Astrocyte (in vitro differentiated cells and primary cell): ENCODE measurements around the gene HERC2. TPM values are rescaled to one million over a fixed set of nuclear protein-coding genes. Genes with fewer than 3 reads are reported as not detected.
"Not testable (repeated sequence)": the region's sequence is repeated elsewhere in the genome, so short reads cannot be mapped to it uniquely, and the experiment has no call there.

Source experiments
- DNase-seq: peaks from one replicate; pipeline ENCODE4 v3.0.0-alpha.2; 2010; ENCODE audit warnings: low read depth
- FAIRE-seq: peaks from 2 replicates; lab custom pipeline; 2011; peaks lifted over from hg19 to GRCh38; lab: Jason Lieb, UNC
- H2AFZ ChIP-seq: 2 replicates; pipeline ENCODE4 v1.6.0; 2012; ENCODE audit warnings: low read depth, low read length, inconsistent platforms
- H3K27ac ChIP-seq: 2 replicates; pipeline ENCODE4 v1.5.1; 2011; ENCODE audit warnings: low read depth, low read length, inconsistent platforms
- H3K27me3 ChIP-seq: 2 replicates; pipeline ENCODE4 v1.6.0; 2011; ENCODE audit warnings: low read length, inconsistent platforms; ENCODE audit not compliant: insufficient read depth
- H3K36me3 ChIP-seq: 2 replicates; pipeline ENCODE4 v1.5.1; 2011; ENCODE audit warnings: low read length, inconsistent platforms; ENCODE audit not compliant: insufficient read depth
- H3K4me1 ChIP-seq: 2 replicates; pipeline ENCODE4 v1.5.1; 2011; ENCODE audit warnings: low read length, inconsistent platforms; ENCODE audit not compliant: insufficient read depth
- H3K4me2 ChIP-seq: 2 replicates; pipeline ENCODE4 v1.6.0; 2012; ENCODE audit warnings: low read length, inconsistent platforms
- H3K4me3 ChIP-seq: 2 replicates; pipeline ENCODE4 v1.5.1; 2011; ENCODE audit warnings: low read depth, mild to moderate bottlenecking, low read length, inconsistent platforms; ENCODE audit not compliant: insufficient read depth
- H3K79me2 ChIP-seq: 2 replicates; pipeline ENCODE4 v1.6.0; 2012; ENCODE audit warnings: mild to moderate bottlenecking, low read length, inconsistent platforms; ENCODE audit not compliant: insufficient read depth
- H3K9ac ChIP-seq: 2 replicates; pipeline ENCODE4 v1.6.0; 2012; ENCODE audit warnings: mild to moderate bottlenecking, low read length, inconsistent platforms
- H3K9me3 ChIP-seq: 2 replicates; pipeline ENCODE4 v1.5.1; 2012; ENCODE audit warnings: low read depth, mild to moderate bottlenecking, low read length, inconsistent platforms; ENCODE audit not compliant: insufficient read depth
- H4K20me1 ChIP-seq: 2 replicates; pipeline ENCODE4 v1.6.0; 2012; ENCODE audit warnings: low read length, inconsistent platforms; ENCODE audit not compliant: insufficient read depth
- H3K27ac Mint-ChIP-seq: one replicate; pipeline ENCODE4 v1.8.0; 2021; ENCODE audit warnings: mild to moderate bottlenecking, mixed read lengths; ENCODE audit not compliant: unreplicated experiment
- H3K27me3 Mint-ChIP-seq: one replicate; pipeline ENCODE4 v1.8.0; 2021; ENCODE audit warnings: low read depth, mixed read lengths; ENCODE audit not compliant: unreplicated experiment
- H3K36me3 Mint-ChIP-seq: one replicate; pipeline ENCODE4 v1.8.0; 2021; ENCODE audit warnings: low read depth, mixed read lengths; ENCODE audit not compliant: unreplicated experiment
- H3K4me1 Mint-ChIP-seq: one replicate; pipeline ENCODE4 v1.8.0; 2021; ENCODE audit warnings: low read depth, mixed read lengths; ENCODE audit not compliant: unreplicated experiment
- H3K4me3 Mint-ChIP-seq: one replicate; pipeline ENCODE4 v1.8.0; 2021; ENCODE audit warnings: mild to moderate bottlenecking, moderate library complexity, mixed read lengths; ENCODE audit not compliant: unreplicated experiment
- H3K9me3 Mint-ChIP-seq: one replicate; pipeline ENCODE4 v1.8.0; 2021; ENCODE audit warnings: mild to moderate bottlenecking, mixed read lengths; ENCODE audit not compliant: unreplicated experiment
- total RNA-seq: library from RNA; stranded (reverse); gene quantifications from 2 replicates; pipeline ENCODE4 v1.2.1, GENCODE V29; 2021

Gene HERC2
- total RNA-seq, 1 donor from 2014 or later = 61.5 TPM

GRCh38 chr15:28318828-28319227 is 3.2 kb downstream of the HERC2 start:
- not testable (repeated sequence) for H3K4me1 ChIP-seq, H2AFZ ChIP-seq, H3K9me3 ChIP-seq, H3K27ac Mint-ChIP-seq, H3K27me3 Mint-ChIP-seq, H3K9me3 Mint-ChIP-seq, H4K20me1 ChIP-seq, DNase-seq, H3K4me1 Mint-ChIP-seq, H3K9ac ChIP-seq, H3K4me3 ChIP-seq, FAIRE-seq, H3K36me3 Mint-ChIP-seq, H3K27ac ChIP-seq, H3K4me3 Mint-ChIP-seq, H3K36me3 ChIP-seq, H3K27me3 ChIP-seq, H3K4me2 ChIP-seq
- peaks cover 37% of the 10 kb centered on the region for H3K79me2 ChIP-seq

DNA sequence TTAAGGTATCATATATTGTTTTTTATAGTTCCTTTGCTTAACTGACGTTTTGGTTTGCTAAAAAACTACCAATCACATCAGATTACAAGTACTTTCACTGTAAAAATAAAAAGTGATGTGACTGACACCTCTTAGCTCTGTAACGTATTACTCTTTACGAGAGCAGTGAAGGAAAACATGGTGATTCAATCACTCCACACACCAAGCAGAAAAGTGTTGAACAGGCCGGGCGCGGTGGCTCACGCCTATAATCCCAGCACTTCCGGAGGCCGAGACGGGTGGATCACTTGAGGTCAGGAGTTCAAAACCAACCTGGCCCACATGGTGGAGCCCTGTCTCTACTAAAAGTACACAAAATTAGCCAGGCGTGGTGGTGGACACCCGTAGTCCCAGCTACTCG is 3.9 kb downstream of the HERC2 start:
- not testable (repeated sequence) for H3K9ac ChIP-seq, H3K4me3 ChIP-seq, H3K4me2 ChIP-seq, H3K9me3 Mint-ChIP-seq, H3K4me3 Mint-ChIP-seq, H2AFZ ChIP-seq, DNase-seq, H3K36me3 ChIP-seq, H3K4me1 Mint-ChIP-seq, H3K27ac ChIP-seq, H3K27me3 Mint-ChIP-seq, FAIRE-seq, H3K27ac Mint-ChIP-seq, H3K4me1 ChIP-seq, H3K9me3 ChIP-seq, H3K36me3 Mint-ChIP-seq, H4K20me1 ChIP-seq, H3K27me3 ChIP-seq
- H3K79me2 ChIP-seq = peaks cover 41% of the 10 kb centered on the region

DNA sequence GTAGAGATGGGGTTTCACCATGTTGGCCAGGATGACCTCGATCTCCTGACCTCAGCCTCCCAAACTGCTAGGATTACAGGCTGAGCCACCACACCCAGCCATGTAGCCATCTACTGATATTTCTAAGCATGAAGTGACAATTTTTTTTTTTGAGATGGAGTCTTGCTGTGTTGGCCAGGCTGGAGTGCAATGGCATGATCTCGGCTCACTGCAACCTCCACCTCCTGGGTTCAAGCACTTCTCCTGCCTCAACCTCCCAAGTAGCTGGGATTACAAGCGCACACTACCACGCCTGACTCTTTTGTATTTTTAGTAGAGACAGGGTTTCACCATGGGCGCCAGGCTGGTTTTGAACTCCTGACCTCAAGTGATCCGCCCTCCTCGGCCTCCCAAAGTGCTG is 5.0 kb downstream of the HERC2 start:
- H3K27ac ChIP-seq, H3K27me3 ChIP-seq, H2AFZ ChIP-seq, H3K4me1 Mint-ChIP-seq, H3K36me3 Mint-ChIP-seq, DNase-seq, H3K4me3 Mint-ChIP-seq, H3K36me3 ChIP-seq, H3K27me3 Mint-ChIP-seq, H3K4me3 ChIP-seq, H3K9me3 Mint-ChIP-seq, H3K9ac ChIP-seq, H3K4me1 ChIP-seq, H4K20me1 ChIP-seq, H3K27ac Mint-ChIP-seq, H3K9me3 ChIP-seq, FAIRE-seq, H3K4me2 ChIP-seq: not testable (repeated sequence)
- peaks cover 41% of the 10 kb centered on the region for H3K79me2 ChIP-seq

DNA sequence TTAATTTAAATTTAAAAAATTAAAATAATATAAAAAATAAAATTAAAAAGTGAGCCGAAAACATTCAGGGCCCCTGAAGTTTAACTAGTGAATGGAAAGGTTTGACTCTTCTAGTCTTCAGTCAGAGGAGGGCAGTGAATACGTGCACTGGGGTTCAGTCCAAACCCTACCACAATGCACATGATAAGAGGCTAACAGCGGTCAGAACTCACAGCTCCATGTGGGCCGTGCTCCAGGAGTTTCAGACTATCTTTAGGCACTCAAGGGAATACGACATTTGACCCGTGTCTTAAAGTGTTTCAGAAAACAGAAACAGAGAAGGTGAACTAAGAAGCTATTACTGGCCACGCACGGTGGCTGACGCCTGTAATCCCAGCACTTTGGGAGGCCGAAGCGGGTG is 11.5 kb downstream of the HERC2 start:
- not testable (repeated sequence) for H3K27ac ChIP-seq, H2AFZ ChIP-seq, H3K4me1 Mint-ChIP-seq, DNase-seq, H3K27ac Mint-ChIP-seq, H3K4me3 Mint-ChIP-seq, H3K4me2 ChIP-seq, H3K27me3 ChIP-seq, H3K9me3 Mint-ChIP-seq, H3K27me3 Mint-ChIP-seq, H4K20me1 ChIP-seq, H3K36me3 ChIP-seq, H3K4me3 ChIP-seq, H3K9ac ChIP-seq, H3K4me1 ChIP-seq, FAIRE-seq, H3K9me3 ChIP-seq
- H3K79me2 ChIP-seq = peaks cover 13% of the 10 kb centered on the region
- peaks cover 28% of the 10 kb centered on the region for H3K36me3 Mint-ChIP-seq

DNA sequence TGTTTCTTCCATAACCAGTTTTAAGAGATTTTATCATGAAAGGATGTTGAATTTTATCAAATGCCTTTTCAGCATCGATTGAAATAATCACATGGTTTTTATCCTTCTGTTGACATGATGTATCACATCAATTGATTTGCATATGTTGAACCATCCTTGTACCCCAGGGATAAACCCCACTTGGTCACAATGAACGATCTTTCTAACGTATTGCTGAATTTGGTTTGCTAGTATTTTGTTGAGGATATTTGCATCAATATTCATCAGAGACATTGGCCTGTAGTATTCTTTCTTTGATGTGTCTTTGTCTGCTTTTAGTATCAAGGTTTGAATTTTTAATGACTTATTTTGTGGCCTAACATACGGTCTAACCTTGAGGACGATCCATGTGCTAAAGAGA is 13.3 kb downstream of the HERC2 start:
- H3K4me1 Mint-ChIP-seq, FAIRE-seq, DNase-seq: not testable (repeated sequence)

DNA sequence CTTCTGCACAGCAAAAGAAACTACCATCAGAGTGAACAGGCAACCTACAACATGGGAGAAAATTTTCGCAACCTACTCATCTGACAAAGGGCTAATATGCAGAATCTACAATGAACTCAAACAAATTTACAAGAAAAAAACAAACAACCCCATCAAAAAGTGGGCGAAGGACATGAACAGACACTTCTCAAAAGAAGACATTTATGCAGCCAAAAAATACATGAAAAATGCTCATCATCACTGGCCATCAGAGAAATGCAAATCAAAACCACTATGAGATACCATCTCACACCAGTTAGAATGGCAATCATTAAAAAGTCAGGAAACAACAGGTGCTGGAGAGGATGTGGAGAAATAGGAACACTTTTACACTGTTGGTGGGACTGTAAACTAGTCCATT is 16.3 kb downstream of the HERC2 start:
- H3K27me3 Mint-ChIP-seq, H2AFZ ChIP-seq, H3K9ac ChIP-seq, H3K27ac ChIP-seq, H3K27me3 ChIP-seq, H3K36me3 ChIP-seq, H3K9me3 ChIP-seq, H4K20me1 ChIP-seq, H3K9me3 Mint-ChIP-seq, H3K4me1 Mint-ChIP-seq, H3K4me3 Mint-ChIP-seq, H3K27ac Mint-ChIP-seq, H3K4me3 ChIP-seq, H3K79me2 ChIP-seq, H3K4me1 ChIP-seq, FAIRE-seq, DNase-seq, H3K4me2 ChIP-seq: not testable (repeated sequence)
- peaks cover 21% of the 10 kb centered on the region for H3K36me3 Mint-ChIP-seq

More for the DNA sequence above, 13.3 kb downstream of the HERC2 start:
- H3K4me3 ChIP-seq, H3K4me3 Mint-ChIP-seq, H3K27me3 ChIP-seq, H3K9me3 Mint-ChIP-seq, H4K20me1 ChIP-seq, H3K27ac Mint-ChIP-seq, H3K36me3 ChIP-seq, H3K4me1 ChIP-seq, H2AFZ ChIP-seq, H3K9me3 ChIP-seq, H3K9ac ChIP-seq, H3K79me2 ChIP-seq, H3K27ac ChIP-seq, H3K4me2 ChIP-seq, H3K27me3 Mint-ChIP-seq: not testable (repeated sequence)
- peaks cover 21% of the 10 kb centered on the region for H3K36me3 Mint-ChIP-seq
